IPS DF 19.7 (cell line): ENCODE measurements around the gene IL1F10.
"Not testable (repeated sequence)": the region's sequence is repeated elsewhere in the genome, so short reads cannot be mapped to it uniquely, and the experiment has no call there.

Experiments used
- DNase-seq: peaks from one replicate; pipeline ENCODE4 v3.0.0-alpha.2; 2013; ENCODE audit warnings: low read depth, low spot score

The IL1F10 gene

GRCh38 chr2:113081488-113082210, 13.9 kb downstream of the IL1F10 start:
- DNase-seq, result no peak

DNA sequence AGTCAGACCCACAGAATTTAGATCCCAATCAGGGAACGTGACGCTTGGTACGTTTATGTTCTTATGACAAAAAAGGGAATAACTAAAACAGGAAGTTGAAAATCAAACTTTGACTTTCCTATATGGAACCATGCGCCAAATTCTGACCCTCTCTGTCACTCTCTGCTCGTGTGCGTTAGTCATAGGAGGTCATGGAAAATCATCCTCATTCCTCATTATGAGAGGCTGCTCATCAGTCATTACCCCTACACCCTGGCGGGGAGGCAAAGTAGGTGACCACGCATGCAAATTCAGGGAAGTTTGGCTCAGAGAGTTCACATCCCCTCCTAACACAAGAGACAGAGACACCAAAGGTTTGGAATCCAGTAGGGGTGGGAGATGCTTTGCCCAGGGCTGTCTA, 15.5 kb downstream of the IL1F10 start:
- no peak for DNase-seq

DNA sequence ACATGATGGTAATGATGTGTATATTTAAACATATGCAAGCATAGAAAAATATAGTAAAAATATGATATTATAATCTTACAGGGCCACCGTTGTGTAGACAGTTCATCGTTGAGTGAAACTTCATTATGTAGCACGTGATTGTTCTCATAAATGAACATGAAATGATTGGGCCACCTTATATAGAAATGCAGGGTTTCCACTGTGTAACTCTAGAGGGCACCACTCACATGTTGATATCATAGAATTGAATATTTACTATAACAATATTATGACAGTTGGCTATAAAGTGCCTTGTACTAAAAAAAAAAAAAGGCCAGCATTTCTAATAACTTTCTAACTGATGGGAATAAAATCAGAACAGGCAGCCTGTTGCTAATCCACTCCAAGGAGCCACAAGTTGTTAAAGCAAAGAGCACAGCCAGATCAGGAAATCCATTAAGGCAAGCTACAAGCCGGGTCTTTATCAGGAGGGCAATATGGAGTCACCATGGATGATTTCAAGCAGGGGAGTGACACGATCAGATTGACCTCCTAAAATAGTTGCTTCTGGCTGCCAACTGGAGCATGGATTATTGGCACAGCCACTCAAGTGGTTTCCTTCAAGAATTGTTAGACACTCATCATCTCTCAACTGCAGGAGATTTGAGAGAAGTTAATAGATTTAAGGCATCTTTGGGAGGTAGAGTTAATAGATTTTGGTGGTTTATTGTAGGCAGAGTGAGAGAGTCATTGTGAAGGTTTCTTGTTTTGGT, 16.7 kb downstream of the IL1F10 start:
- no peak for DNase-seq

DNA sequence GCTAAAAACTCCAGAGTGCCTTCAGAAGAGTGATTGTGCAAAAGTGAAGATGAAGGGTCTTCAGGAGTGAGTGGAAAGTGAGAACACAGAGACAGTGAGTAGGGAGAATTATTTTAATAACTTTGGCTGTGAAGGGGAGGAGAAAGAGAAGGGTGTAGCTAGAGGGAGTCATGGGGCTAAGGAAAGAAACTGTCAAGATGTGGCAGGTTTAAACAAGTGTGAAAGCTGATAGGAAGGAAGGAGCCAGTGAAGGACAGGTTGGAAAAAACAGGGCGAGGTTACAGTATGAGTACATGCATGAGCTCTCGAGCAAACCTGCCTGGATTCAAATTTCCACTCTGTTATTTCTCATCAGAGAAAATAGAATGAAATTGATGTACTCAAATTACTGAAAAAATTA, 17.8 kb downstream of the IL1F10 start:
- no peak for DNase-seq

- DNase-seq, result no peak
Measured at GRCh38 chr2:113088213-113088992, 20.6 kb downstream of the IL1F10 start.

- DNase-seq, result no peak
Measured at GRCh38 chr2:113089916-113090315, 22.1 kb downstream of the IL1F10 start.

- DNase-seq, result no peak
Measured at GRCh38 chr2:113091231-113091896, 23.6 kb downstream of the IL1F10 start.

DNA sequence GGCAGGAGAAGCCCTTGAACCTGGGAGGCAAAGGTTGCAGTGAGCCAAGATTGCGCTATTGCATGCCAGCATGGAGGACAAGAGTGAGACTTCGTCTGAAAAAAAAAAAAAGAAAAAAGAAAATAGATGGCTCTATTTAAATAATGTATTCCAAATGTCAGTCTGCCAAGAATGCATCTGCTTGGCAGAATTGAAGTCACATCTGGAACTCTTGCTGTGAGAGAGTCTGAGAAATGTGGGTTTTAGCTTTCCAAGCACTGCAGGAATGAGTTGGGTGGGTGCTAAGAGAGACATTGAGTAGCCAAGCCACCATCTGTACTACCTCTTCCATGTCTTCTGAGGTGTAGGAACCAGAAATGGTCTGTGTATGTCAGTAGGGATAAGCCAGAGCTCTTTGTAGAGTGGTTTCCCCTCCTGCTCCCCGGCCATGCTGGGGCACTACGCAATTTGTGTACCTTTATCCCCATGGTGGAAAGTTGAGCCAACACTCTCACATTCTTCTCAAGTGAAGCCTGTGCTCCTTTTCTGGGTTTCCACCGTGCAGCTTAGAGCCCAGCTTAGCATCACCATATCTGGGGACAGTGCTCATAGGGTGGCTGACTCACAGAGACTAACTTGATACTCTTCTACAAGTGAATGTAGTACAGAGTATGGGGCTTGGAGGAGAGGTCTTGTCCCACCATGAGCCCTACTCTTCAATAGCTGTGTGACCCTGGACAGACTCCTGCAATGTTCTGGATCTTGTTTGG, 25.3 kb downstream of the IL1F10 start:
- DNase-seq, result no peak

DNA sequence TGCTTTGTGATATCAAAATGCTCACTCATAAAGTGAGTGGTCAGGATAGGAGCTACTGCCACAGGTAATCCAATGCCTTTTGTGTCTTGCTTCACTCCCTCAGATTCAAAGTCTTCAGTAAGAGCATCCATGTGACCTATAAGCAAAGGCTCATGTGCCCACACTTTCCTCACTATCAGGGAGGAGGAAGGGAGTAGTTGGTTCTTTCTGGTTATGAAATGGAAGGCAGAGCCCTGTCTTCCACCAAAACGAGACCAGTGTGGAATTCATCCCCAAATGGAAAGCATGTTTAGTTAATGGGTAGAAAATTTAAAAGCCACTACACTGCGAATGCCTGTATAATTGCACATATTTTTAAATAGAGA, 25.8 kb downstream of the IL1F10 start:
- no peak for DNase-seq

DNA sequence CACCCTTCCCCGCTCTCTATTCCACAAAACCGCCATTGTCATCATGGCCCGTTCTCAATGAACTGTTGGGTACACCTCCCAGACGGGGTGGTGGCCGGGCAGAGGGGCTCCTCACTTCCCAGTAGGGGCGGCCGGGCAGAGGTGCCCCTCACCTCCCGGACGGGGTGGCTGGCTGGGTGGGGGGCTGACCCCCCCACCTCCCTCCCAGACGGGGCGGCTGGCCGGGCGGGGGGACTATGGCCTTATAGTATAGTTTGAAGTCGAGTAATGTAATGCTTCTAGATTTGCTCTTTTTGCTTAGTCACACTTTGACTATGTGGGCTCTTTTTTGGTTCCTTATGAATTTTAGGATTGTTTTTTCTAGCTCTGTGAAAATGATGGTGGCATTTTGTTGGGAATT, 28.5 kb downstream of the IL1F10 start:
- not testable (repeated sequence) for DNase-seq

- not testable (repeated sequence) for DNase-seq
Measured at GRCh38 chr2:113096842-113097618, 29.3 kb downstream of the IL1F10 start.

GRCh38 chr2:113098041-113098440, 30.3 kb downstream of the IL1F10 start:
- no peak for DNase-seq

DNA sequence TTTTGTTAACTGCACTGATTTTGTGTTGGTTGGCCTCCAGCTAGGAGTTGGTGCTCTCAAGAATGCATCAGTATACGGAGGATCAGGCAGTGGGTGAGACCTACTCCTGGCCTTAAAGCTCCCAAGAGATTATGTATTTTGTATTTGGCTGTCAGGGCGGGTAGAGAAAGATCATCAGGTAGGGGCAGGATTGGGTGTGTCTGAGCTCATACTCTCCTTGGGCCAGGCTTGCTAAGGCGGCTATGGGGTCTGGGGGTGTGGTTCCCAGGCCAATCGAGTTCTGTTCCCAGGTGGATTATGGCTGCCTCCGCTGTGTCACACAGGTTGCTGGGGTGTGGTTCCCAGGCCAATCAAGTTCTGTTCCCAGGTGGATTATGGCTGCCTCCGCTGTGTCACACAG, 30.8 kb downstream of the IL1F10 start:
- no peak for DNase-seq

DNA sequence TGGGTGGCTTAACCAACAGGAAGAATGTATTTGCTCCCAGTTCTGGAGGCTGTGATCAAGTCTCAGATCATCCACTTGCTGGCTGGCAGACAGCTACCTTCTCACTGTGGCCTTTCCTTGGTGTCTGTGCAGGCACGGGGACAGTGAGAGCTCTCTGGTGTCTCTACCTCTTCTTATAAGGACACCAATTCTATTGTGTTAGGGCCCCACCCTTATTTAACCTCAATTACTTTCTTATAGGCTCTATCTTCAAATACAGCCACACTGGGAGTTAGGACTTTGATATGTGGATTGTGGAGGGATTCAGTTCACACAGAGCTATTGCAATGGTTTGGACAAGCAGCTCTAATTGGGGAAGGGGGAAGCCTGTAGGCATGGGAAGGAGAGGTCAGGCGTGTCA, 34.4 kb downstream of the IL1F10 start:
- DNase-seq, result no peak

GRCh38 chr2:113103277-113103676, 35.5 kb downstream of the IL1F10 start:
- no peak for DNase-seq

DNA sequence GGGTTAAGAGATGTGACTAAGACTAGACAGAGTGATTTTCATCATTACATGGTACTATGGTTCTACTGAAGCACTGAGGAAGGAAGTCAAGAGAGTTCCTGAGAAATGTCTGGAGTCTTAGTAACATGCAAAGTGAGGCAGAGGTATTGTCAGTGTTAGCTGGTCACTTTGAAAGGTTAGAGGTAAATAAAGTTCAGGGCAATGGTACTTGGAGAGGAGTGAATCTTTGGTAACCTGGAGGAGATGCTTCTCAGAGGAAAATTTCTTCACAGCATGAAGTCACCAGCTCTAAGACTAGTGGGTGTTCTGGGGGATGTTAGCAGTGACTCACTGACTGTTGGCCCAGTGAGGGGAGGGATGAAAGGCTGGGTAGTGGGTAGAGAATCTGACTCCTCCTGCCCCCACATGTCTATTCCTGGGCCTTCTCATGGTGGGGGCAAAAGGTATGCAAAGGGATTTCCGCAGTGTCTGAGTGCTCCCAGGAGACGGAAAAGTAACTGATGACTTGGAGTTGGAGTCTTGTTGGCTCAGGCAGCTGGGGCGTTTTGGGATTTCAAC, 36.4 kb downstream of the IL1F10 start:
- no peak for DNase-seq

DNA sequence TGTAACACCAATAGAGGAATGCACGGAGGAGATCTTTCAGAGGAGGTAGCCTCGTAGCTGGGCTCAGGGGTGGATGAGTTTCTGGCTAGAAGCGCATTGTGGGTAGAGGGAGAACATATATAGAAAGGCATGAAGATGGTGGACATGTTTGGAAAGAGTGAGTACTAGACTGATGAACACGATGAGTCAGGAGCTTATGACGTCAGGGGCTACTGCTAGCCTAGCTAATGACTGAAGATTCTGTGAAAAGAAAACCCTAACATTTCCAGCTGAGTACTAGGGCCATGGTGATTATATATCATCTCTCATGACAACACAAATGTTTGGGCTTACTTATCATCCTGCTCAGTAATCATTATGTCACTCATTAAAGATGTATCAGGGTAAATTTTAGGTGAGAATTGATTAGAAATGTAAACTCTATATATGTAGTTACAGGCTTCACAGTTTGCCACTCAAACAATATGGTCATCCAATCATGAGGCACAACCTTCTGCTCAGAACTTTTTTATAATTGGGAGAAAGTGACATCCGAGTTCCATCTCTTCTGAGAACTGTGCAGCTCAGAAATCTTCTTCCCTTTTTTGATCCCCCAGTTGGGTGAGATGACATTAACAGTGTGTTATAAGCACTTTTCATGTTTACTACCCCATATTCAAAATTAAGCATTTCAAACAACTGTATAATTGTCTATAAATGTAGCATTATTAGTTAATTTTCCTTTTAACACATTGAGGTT, 37.4 kb downstream of the IL1F10 start:
- no peak for DNase-seq

DNA sequence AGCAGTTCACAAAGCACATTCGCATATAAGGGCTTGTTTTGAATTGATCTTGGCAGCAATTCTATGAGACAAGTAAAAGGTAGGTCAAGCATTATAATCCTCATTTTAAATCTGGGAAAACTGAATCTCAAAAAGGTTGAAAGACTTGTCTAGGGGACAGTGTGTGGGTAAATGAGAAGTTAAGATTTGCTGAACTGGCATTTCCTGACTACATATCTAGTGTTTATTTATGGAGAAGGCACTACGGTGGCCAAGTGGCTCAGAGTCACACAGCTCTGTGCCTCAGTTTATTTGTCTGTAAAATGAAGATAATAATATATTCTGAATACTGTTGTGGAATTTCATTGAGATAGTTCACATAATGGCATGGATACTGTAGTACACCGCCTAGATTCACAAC, 43.4 kb downstream of the IL1F10 start:
- no peak for DNase-seq

DNA sequence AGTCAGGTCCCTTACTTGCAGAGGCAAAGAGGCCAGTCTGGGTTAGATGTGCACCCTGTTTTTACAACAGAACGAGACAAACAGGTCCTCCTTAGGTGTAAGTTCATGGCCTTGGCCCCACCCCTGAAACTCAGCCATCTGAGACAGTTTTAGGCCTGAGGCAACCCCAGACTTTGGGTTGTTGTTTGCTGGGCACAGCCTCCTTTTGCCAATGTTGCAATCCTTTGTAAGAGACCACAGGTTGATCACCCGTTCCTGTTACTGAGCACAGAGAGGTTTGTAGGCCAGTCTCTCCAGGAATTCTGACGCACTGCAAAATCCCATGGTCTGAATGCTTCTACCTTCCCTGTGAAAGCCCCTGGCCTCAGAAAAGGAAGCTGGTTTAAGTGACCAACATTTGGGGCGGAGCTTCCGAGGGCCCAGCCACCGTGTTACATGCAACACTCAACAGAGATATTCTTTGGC, 44.1 kb downstream of the IL1F10 start:
- no peak for DNase-seq
